GM19438 (cell line): ENCODE measurements around the gene MVB12B.

Experiments
- ATAC-seq: cut with Tn5 transposase; IDR thresholded peaks from one replicate; pipeline ENCODE4 v1.9.1; 2021; ENCODE audit warnings: low read depth; ENCODE audit not compliant: unreplicated experiment

MVB12B gene

GRCh38 chr9:126357074-126357473, 30.4 kb downstream of the MVB12B start:
- no peak for ATAC-seq

- no peak for ATAC-seq
These were observed 33.4 kb downstream of the MVB12B start for GRCh38 chr9:126360073-126360472.

GRCh38 chr9:126361810-126362238, 35.2 kb downstream of the MVB12B start:
- ATAC-seq: no peak

GRCh38 chr9:126363250-126363649, 36.6 kb downstream of the MVB12B start:
- ATAC-seq: no peak

- no peak for ATAC-seq
These were observed 37.4 kb downstream of the MVB12B start for GRCh38 chr9:126363847-126364671.

- no peak for ATAC-seq
These were observed 39.2 kb downstream of the MVB12B start for GRCh38 chr9:126365780-126366179.

GRCh38 chr9:126366366-126367011, 39.9 kb downstream of the MVB12B start:
- ATAC-seq: no peak

GRCh38 chr9:126367139-126367538, 40.5 kb downstream of the MVB12B start:
- no peak for ATAC-seq

- no peak for ATAC-seq
These were observed 41.0 kb downstream of the MVB12B start for GRCh38 chr9:126367616-126368015.

GRCh38 chr9:126368020-126368419, 41.4 kb downstream of the MVB12B start:
- ATAC-seq: no peak

- ATAC-seq: no peak
These were observed 44.6 kb downstream of the MVB12B start for GRCh38 chr9:126371007-126371870.

- ATAC-seq: no peak
These were observed 46.1 kb downstream of the MVB12B start for GRCh38 chr9:126372716-126373115.

- ATAC-seq: no peak
These were observed 46.6 kb downstream of the MVB12B start for GRCh38 chr9:126373241-126373640.

GRCh38 chr9:126374366-126374781, 47.7 kb downstream of the MVB12B start:
- no peak for ATAC-seq

- ATAC-seq: no peak
These were observed 48.8 kb downstream of the MVB12B start for GRCh38 chr9:126375386-126375785.

- ATAC-seq: no peak
These were observed 49.9 kb downstream of the MVB12B start for GRCh38 chr9:126376311-126377175.

- ATAC-seq: no peak
These were observed 50.5 kb downstream of the MVB12B start for GRCh38 chr9:126377176-126377509.

- no peak for ATAC-seq
These were observed 50.9 kb downstream of the MVB12B start for GRCh38 chr9:126377536-126377935.

GRCh38 chr9:126378761-126379160, 52.1 kb downstream of the MVB12B start:
- ATAC-seq: no peak

- ATAC-seq: no peak
These were observed 53.2 kb downstream of the MVB12B start for GRCh38 chr9:126379661-126380360.
